OCI-LY7 (cell line): ENCODE measurements around the gene NPB. TPM values are rescaled to one million over a fixed set of nuclear protein-coding genes. Genes with fewer than 3 reads are reported as not detected.
A peak's percentile ranks its signal among the peaks of the same experiment; 100 is the strongest.

Experiments
- BruUV-seq: library from RNA; stranded (reverse); fragments of 400-500 nt; replicated peaks from 2 replicates; lab custom pipeline; 2021; lab: Mats Ljungman, UMichigan
- CTCF ChIA-PET: fragments of 300-600 bp; sonication (Branson Sonifier 250); formaldehyde crosslinking; loops from one replicate; lab custom pipeline; 2022; ENCODE audit warnings: antibody characterized with exemption; ENCODE audit not compliant: unreplicated experiment; lab: Charles Lee
- POLR2A ChIA-PET: fragments of 300-600 bp; sonication (Branson Sonifier 250); formaldehyde crosslinking; loops from one replicate; lab custom pipeline; 2022; ENCODE audit warnings: antibody characterized with exemption; lab: Charles Lee
- DNase-seq: peaks from one replicate; pipeline ENCODE4 v3.0.0-alpha.2; 2015; ENCODE audit warnings: low spot score
- H2AFZ ChIP-seq: fragments of 200-600 bp; sonication (generic), shearing (Covaris generic); 2 replicates; pipeline ENCODE4 v1.6.1; 2014; ENCODE audit warnings: mild to moderate bottlenecking, antibody characterized with exemption, low read length, moderate library complexity
- H3K27ac ChIP-seq: fragments of 200-600 bp; sonication (generic); 2 replicates; pipeline ENCODE4 v1.5.1; 2014; ENCODE audit warnings: mixed run types, low read depth, mild to moderate bottlenecking, moderate library complexity, low read length, inconsistent platforms; ENCODE audit not compliant: poor library complexity, severe bottlenecking
- H3K36me3 ChIP-seq: fragments of 200-600 bp; sonication (generic); 2 replicates; pipeline ENCODE4 v1.6.1; 2014; ENCODE audit warnings: mild to moderate bottlenecking, antibody characterized with exemption, low read length, moderate library complexity, mixed read lengths; ENCODE audit not compliant: insufficient read depth
- H3K4me1 ChIP-seq: fragments of 200-600 bp; sonication (generic); 2 replicates; pipeline ENCODE4 v1.5.1; 2014; ENCODE audit warnings: mild to moderate bottlenecking, low read length; ENCODE audit not compliant: insufficient read depth, poor library complexity, severe bottlenecking
- H3K4me2 ChIP-seq: fragments of 200-600 bp; sonication (generic); 2 replicates; pipeline ENCODE4 v1.6.1; 2014; ENCODE audit warnings: mild to moderate bottlenecking, low read length
- H3K4me3 ChIP-seq: fragments of 200-600 bp; sonication (generic); 2 replicates; pipeline ENCODE4 v1.5.1; 2014; ENCODE audit warnings: mild to moderate bottlenecking, low read depth, low read length; ENCODE audit not compliant: poor library complexity, severe bottlenecking
- H3K79me2 ChIP-seq: fragments of 200-600 bp; sonication (generic); 2 replicates; pipeline ENCODE4 v1.6.1; 2016; ENCODE audit warnings: low read depth, mild to moderate bottlenecking, low read length, moderate library complexity, mixed read lengths; ENCODE audit not compliant: insufficient read depth
- H3K9me2 ChIP-seq: fragments of 200-600 bp; sonication (generic); 2 replicates; pipeline ENCODE4 v1.6.1; 2016; ENCODE audit warnings: mild to moderate bottlenecking, low read length, mixed read lengths; ENCODE audit not compliant: insufficient read depth
- H3K9me3 ChIP-seq: fragments of 200-600 bp; sonication (generic); 2 replicates; pipeline ENCODE4 v1.6.1; 2014; ENCODE audit warnings: mild to moderate bottlenecking, mixed run types, low read length, mixed read lengths
- H4K20me1 ChIP-seq: fragments of 200-600 bp; sonication (generic); 2 replicates; pipeline ENCODE4 v1.6.1; 2014; ENCODE audit warnings: mild to moderate bottlenecking, antibody characterized with exemption, low read length, moderate library complexity, mixed read lengths; ENCODE audit not compliant: insufficient read depth
- CTCF ChIP-seq: fragments of 200-600 bp; sonication (generic); conservative IDR thresholded peaks from 2 replicates; pipeline ENCODE4 v1.5.1; 2014; ENCODE audit warnings: mild to moderate bottlenecking, antibody characterized with exemption, low read length, moderate library complexity, mixed read lengths
- EZH2phosphoT487 ChIP-seq: fragments of 200-600 bp; sonication (generic); IDR thresholded peaks from 2 replicates; pipeline ENCODE4 v1.6.1; 2018; ENCODE audit warnings: low read depth, borderline replicate concordance, mild to moderate bottlenecking, mixed run types, antibody characterized with exemption, low read length, moderate library complexity, mixed read lengths
- intact Hi-C: fragments of 100-400 bp; cut with micrococcal nuclease; formaldehyde crosslinking; loops from one replicate; pipeline ENCODE4 v1.10.0; 2022; ENCODE audit not compliant: unreplicated experiment
- total RNA-seq, 2 experiments: library from RNA; depleted of rRNA in 1 of 2; stranded (reverse); fragments of >200 nt in 1 of 2; shearing (Covaris generic) in 1 of 2; gene quantifications; 2 replicates each; pipeline ENCODE4 v1.2.3, GENCODE V29; 2014 to 2022

The NPB gene
- total RNA-seq, 2 experiments from 2014 or later: 2.8 to 3.2 TPM

GRCh38 chr17:81858170-81858966 is 43.7 kb upstream of the NPB start:
- BruUV-seq: no TSS peak
- CTCF ChIA-PET: interaction anchor here (0.5 kb wide), 1 partner anchor 17 kb away, joined by 4 read pairs; no protein-coding TSS in a partner anchor

GRCh38 chr17:81858967-81859905 is 42.8 kb upstream of the NPB start:
- H3K4me2 ChIP-seq: peak overlapping the region; percentile 95
- peaks cover 40% of the 10 kb centered on the region for H3K4me1 ChIP-seq
- intact Hi-C loops: no loop called here
- H3K9me2 ChIP-seq: no peaks in the 10 kb centered on the region
- TSS peak; percentile 62 for BruUV-seq
- peak overlapping the region; percentile 89 for H3K4me3 ChIP-seq
- H4K20me1 ChIP-seq: peaks cover 19% of the 10 kb centered on the region; the same call in 1 of the 2 replicates
- ChIA-PET POLR2A (interaction anchor here (0.5 to 1.5 kb wide), 2 partner anchors 33 to 34 kb away, joined by 3 to 4 read pairs; no protein-coding TSS in a partner anchor), CTCF (interaction anchor here (0.5 to 0.6 kb wide), 2 partner anchors 17 to 161 kb away, joined by 3 to 4 read pairs; no protein-coding TSS in a partner anchor)
- no peak overlapping the region for H2AFZ ChIP-seq
- peak overlapping the region; percentile 51 for H3K27ac ChIP-seq
- TF ChIP-seq EZH2phosphoT487 (no peak), CTCF (no peak)
- H3K36me3 ChIP-seq: peaks cover 71% of the 10 kb centered on the region
- no peaks in the 10 kb centered on the region for H3K9me3 ChIP-seq
- peak; percentile 41 for DNase-seq
- H3K79me2 ChIP-seq: peaks cover 57% of the 10 kb centered on the region

More at GRCh38 chr17:81858170-81858966, 43.7 kb upstream of the NPB start:
- Histone ChIP-seq H3K79me2 (peaks cover 51% of the 10 kb centered on the region), H2AFZ (no peak overlapping the region), H3K36me3 (peaks cover 71% of the 10 kb centered on the region), H3K9me2 (no peaks in the 10 kb centered on the region), H3K27ac (no peak overlapping the region), H3K4me2 (peak overlapping the region; percentile 95), H3K9me3 (no peaks in the 10 kb centered on the region), H3K4me1 (peaks cover 32% of the 10 kb centered on the region), H3K4me3 (peak overlapping the region; percentile 89), H4K20me1 (peaks cover 15% of the 10 kb centered on the region; the same call in 1 of the 2 replicates)
- intact Hi-C loops: no loop called here
- POLR2A ChIA-PET: interaction anchor here (0.5 to 1.5 kb wide), 4 partner anchors 33 to 1273 kb away, joined by 3 to 7 read pairs (median 4); no protein-coding TSS in a partner anchor
- no peak for DNase-seq
- TF ChIP-seq EZH2phosphoT487 (no peak), CTCF (no peak)
